RWPE2 (cell line): ENCODE data around the gene PCDH19.

Experiments
- ATAC-seq: fragments of 200-7000 bp; cut with Tn5 transposase; 3 replicates; pipeline ENCODE4 v1.9.1; 2021; ENCODE audit warnings: low read depth
- DNase-seq: peaks from one replicate; pipeline ENCODE4 v3.0.0-alpha.2; 2020; ENCODE audit warnings: low spot score
- H3K27ac ChIP-seq: fragments of 450-650 bp; 2 replicates; pipeline ENCODE4 v1.5.1; 2017; ENCODE audit warnings: mild to moderate bottlenecking; ENCODE audit not compliant: poor library complexity, severe bottlenecking
- H3K27me3 ChIP-seq: fragments of 250-450 bp; sonication (Bioruptor Pico); 2 replicates; pipeline ENCODE4 v1.5.1; 2021; ENCODE audit warnings: mild to moderate bottlenecking, moderate library complexity; ENCODE audit not compliant: insufficient read depth, poor library complexity, severe bottlenecking
- H3K36me3 ChIP-seq: fragments of 250-450 bp; sonication (Bioruptor Pico); 2 replicates; pipeline ENCODE4 v1.5.1; 2020; ENCODE audit warnings: low read depth, mild to moderate bottlenecking, moderate library complexity
- H3K4me1 ChIP-seq: fragments of 250-450 bp; sonication (Bioruptor Pico); 2 replicates; pipeline ENCODE4 v1.5.1; 2021; ENCODE audit warnings: mild to moderate bottlenecking, moderate library complexity; ENCODE audit not compliant: insufficient read depth, poor library complexity, severe bottlenecking
- H3K4me3 ChIP-seq: fragments of 250-450 bp; sonication (Bioruptor Pico); 2 replicates; pipeline ENCODE4 v1.5.1; 2021; ENCODE audit warnings: mild to moderate bottlenecking, moderate library complexity; ENCODE audit not compliant: severe bottlenecking
- H3K9me3 ChIP-seq: fragments of 250-450 bp; sonication (Bioruptor Pico); 2 replicates; pipeline ENCODE4 v1.5.1; 2021; ENCODE audit warnings: mild to moderate bottlenecking, moderate library complexity; ENCODE audit not compliant: severe bottlenecking
- CTCF ChIP-seq: fragments of 450-650 bp; IDR thresholded peaks from one replicate; pipeline ENCODE4 v1.5.1; 2017; ENCODE audit warnings: mild to moderate bottlenecking, moderate library complexity; ENCODE audit not compliant: poor library complexity, severe bottlenecking

PCDH19 gene

GRCh38 chrX:100377826-100378225 is 32.2 kb downstream of the PCDH19 start:
- no peak for ATAC-seq
- TF ChIP-seq CTCF: no peak
- H3K4me1 ChIP-seq: no peaks in the 10 kb centered on the region

GRCh38 chrX:100376576-100376975 is 33.5 kb downstream of the PCDH19 start:
- H3K36me3 ChIP-seq: no peaks in the 10 kb centered on the region
- no peaks in the 10 kb centered on the region for H3K4me1 ChIP-seq
- no peaks in the 10 kb centered on the region for H3K9me3 ChIP-seq
- no peak overlapping the region for H3K27ac ChIP-seq
- TF ChIP-seq CTCF: no peak
- no peaks in the 10 kb centered on the region for H3K27me3 ChIP-seq
- ATAC-seq (0 out of 3 replicates have a peak, but pooled peaks have one; percentile 35), DNase-seq (no peak)
- no peak overlapping the region for H3K4me3 ChIP-seq

More at GRCh38 chrX:100377826-100378225, 32.2 kb downstream of the PCDH19 start:
- Histone ChIP-seq H3K4me3 (no peak overlapping the region), H3K36me3 (no peaks in the 10 kb centered on the region), H3K9me3 (no peaks in the 10 kb centered on the region), H3K27me3 (no peaks in the 10 kb centered on the region), H3K27ac (no peak overlapping the region)
- DNase-seq: no peak

DNA sequence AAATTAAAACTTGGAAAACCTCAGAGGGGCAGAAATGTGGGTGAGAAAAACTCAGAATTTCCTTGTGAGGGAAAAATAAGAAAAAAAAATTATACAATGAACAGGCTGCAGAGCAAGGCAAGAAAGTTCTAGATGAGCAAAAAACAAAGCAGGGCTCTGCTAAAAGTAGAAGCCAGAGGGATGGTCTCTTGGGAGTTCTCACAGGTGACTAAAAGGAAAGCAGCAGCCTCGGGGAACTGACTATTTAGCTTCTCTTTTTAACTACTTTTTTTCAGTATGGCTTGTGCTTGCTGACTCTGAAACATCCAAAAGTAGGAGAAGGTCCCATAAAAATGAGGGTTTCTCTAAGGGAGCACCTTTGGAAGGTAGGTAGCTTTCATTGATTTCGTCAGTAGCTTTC is 36.4 kb downstream of the PCDH19 start:
- no peaks in the 10 kb centered on the region for H3K9me3 ChIP-seq
- no peaks in the 10 kb centered on the region for H3K27me3 ChIP-seq
- H3K4me1 ChIP-seq: no peaks in the 10 kb centered on the region
- DNase-seq: no peak
- TF ChIP-seq CTCF: no peak
- ATAC-seq: no peak
- H3K36me3 ChIP-seq: no peaks in the 10 kb centered on the region
- no peak overlapping the region for H3K27ac ChIP-seq
- H3K4me3 ChIP-seq: no peak overlapping the region

DNA sequence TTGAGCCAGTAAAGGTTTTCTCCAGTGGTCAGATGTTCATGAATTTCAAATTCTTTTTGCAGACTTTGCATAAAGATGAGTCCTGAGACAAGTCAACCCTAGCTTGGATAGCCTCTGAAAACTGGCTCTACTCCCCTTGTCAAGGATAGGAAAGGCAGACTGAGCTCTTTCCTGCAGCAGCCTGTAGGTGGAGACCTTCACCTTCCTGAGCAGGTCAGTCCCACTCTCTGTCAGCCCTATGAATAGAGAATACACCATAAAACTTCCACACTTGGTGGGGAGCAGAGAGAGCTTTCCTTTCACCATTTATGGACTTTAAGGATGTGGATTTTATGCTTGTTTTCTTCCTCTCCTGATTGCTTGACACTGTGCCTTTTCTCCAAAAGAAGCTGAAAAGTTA is 41.9 kb downstream of the PCDH19 start:
- peak; percentile 69; the same call in 2 of the 3 replicates for ATAC-seq
- Histone ChIP-seq H3K9me3 (no peaks in the 10 kb centered on the region), H3K4me3 (no peak overlapping the region), H3K36me3 (no peaks in the 10 kb centered on the region), H3K4me1 (no peaks in the 10 kb centered on the region), H3K27ac (no peak overlapping the region), H3K27me3 (no peaks in the 10 kb centered on the region)
- TF ChIP-seq CTCF: peak; percentile 34
- DNase-seq: no peak

DNA sequence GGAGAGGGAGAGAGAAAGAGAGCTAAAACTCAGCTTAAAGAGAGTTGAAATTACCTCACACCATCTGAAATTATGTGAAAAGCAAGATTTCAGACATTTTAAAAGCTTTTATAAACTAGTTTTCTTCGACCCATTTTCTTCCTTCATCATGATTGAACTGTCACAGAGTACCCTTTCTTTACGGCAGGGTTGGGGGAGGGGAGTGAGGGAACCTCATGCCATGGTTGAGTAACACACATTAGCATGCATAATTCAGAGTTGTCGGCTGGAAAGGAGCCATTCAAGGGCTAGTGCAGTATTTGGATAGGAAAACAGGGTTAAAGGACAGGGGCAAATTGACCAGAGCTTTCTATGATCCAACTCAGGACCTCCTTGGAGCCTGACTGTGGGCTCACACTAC is 46.2 kb downstream of the PCDH19 start:
- no peak overlapping the region for H3K27ac ChIP-seq
- ATAC-seq (no peak), DNase-seq (no peak)
- H3K4me3 ChIP-seq: no peak overlapping the region
- H3K27me3 ChIP-seq: no peaks in the 10 kb centered on the region
- TF ChIP-seq CTCF: no peak
- H3K36me3 ChIP-seq: no peaks in the 10 kb centered on the region
- no peaks in the 10 kb centered on the region for H3K9me3 ChIP-seq
- H3K4me1 ChIP-seq: no peaks in the 10 kb centered on the region
